Stimulated activated CD4-positive, alpha-beta T cell treated with anti-CD3 and anti-CD28 coated beads, Interleukin-4, amount 100 ng/mL, for 1 hour (primary cell): Measurements from ENCODE around the gene PANK2.
"Not testable (repeated sequence)": the region's sequence is repeated elsewhere in the genome, so short reads cannot be mapped to it uniquely, and the experiment has no call there.

Experiments used
- DNase-seq: peaks from one replicate; pipeline ENCODE4 v3.0.0-alpha.2; 2020

PANK2 gene

GRCh38 chr20:3888622-3889488, at the start of gene PANK2:
Gene PANK2, plus strand, starts transcription at chr20:3889387.
- peak; percentile 96 for DNase-seq

DNA sequence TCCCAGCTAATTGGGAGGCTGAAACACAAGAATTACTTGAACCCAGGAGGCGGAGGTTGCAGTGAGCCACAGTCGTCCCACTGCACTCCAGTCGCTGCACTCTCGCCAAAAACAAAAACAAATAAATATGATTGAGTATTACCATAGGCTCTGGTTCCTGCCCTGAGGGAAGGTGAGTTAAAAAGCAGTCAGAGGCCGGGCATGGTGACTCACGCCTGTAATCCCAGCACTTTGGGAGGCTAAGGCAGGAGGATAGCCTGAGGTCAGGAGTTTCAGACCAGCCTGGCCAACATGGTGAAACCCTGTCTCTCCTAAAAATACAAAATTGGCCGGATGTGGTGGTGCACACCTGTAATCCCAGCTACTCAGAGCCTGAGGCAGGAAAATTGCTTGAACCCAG, 49.0 kb upstream of the PANK2 start:
- DNase-seq, result not testable (repeated sequence)

- no peak for DNase-seq
These were observed 46.7 kb upstream of the PANK2 start for GRCh38 chr20:3842348-3842930.

GRCh38 chr20:3843490-3843889, 45.7 kb upstream of the PANK2 start:
- DNase-seq, result no peak

- not testable (repeated sequence) for DNase-seq
These were observed 45.1 kb upstream of the PANK2 start for GRCh38 chr20:3843990-3844619.

- DNase-seq, result no peak
These were observed 42.8 kb upstream of the PANK2 start for GRCh38 chr20:3846378-3846739.

- peak; percentile 89 for DNase-seq
These were observed 42.3 kb upstream of the PANK2 start, which contains the start of gene MAVS for GRCh38 chr20:3846740-3847428. Gene MAVS, plus strand, starts transcription at chr20:3846834. Its CDS starts 7,791 bp downstream, at chr20:3854625.

DNA sequence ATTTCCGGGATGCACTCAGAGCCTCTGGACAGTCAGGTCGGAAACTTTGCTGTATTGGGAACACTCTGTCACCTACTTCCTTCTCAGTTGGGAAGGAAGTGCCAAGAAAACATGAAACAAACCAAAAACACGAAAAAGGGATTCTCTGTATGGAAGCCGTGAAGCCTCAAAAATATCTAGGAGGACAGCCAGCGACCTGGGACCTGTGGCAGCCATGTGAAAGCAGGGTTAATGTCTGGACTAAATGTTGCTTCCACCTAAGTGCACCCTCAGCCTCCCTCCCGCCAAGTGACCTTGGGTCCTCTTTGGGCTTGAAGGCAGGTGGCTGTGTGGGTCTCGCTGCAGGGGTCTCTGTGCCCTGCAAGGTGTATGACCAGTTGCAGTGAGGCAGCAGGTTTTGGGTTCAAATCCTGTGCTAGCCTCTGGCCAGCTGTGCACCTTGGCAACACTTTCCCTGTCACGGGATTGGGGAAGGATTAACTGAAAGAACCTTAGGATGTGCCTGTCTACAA, 41.7 kb upstream of the PANK2 start:
- DNase-seq, result no peak

DNA sequence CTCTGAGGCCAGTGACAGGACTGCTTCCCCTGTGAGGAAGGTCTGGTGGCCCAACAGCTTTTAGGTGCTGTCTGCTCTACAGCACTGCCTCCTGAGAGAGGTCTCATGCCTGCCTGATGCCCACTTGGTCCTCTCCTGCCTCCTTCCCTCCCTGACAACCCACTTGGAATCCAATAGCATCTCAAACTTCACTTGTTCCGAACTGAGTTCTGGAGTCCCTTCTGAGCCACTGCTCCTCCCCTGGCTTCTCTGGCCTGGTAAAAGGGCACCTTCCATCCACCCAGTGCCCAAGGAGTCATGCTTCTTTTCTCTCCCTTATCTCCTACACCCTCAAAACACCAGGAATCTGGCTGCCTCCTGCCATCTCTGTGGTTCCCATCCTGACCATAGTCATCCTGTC, 40.6 kb upstream of the PANK2 start:
- no peak for DNase-seq

- DNase-seq, result no peak
These were observed 34.7 kb upstream of the PANK2 start for GRCh38 chr20:3854462-3854871.

GRCh38 chr20:3857405-3857804, 31.8 kb upstream of the PANK2 start:
- no peak for DNase-seq

- no peak for DNase-seq
These were observed 30.5 kb upstream of the PANK2 start for GRCh38 chr20:3858689-3859088.

DNA sequence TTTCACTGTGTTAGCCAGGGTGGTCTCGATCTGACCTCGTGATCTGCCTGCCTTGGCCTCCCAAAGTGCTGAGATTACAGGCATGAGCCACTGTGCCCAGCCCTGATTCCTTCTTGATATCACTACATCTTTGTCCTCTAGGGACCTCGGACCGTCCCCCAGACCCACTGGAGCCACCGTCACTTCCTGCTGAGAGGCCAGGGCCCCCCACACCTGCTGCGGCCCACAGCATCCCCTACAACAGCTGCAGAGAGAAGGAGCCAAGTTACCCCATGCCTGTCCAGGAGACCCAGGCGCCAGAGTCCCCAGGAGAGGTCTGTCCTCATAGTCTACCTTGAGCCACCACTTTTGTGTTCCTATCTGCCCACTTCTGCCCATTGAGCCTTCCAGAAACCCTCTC, 28.0 kb upstream of the PANK2 start:
- no peak for DNase-seq

- DNase-seq, result no peak
These were observed 26.9 kb upstream of the PANK2 start for GRCh38 chr20:3862333-3862732.

- no peak for DNase-seq
These were observed 25.9 kb upstream of the PANK2 start for GRCh38 chr20:3863317-3863716.

DNA sequence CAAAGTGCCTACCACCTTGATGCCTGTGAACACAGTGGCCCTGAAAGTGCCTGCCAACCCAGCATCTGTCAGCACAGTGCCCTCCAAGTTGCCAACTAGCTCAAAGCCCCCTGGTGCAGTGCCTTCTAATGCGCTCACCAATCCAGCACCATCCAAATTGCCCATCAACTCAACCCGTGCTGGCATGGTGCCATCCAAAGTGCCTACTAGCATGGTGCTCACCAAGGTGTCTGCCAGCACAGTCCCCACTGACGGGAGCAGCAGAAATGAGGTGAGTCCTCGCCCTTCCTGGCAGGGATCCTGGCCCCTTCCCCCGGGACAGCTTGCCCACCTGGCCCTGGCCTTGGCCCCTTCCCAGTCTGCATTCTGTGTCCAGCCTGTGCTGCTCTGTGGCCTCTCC, 24.7 kb upstream of the PANK2 start:
- no peak for DNase-seq

DNA sequence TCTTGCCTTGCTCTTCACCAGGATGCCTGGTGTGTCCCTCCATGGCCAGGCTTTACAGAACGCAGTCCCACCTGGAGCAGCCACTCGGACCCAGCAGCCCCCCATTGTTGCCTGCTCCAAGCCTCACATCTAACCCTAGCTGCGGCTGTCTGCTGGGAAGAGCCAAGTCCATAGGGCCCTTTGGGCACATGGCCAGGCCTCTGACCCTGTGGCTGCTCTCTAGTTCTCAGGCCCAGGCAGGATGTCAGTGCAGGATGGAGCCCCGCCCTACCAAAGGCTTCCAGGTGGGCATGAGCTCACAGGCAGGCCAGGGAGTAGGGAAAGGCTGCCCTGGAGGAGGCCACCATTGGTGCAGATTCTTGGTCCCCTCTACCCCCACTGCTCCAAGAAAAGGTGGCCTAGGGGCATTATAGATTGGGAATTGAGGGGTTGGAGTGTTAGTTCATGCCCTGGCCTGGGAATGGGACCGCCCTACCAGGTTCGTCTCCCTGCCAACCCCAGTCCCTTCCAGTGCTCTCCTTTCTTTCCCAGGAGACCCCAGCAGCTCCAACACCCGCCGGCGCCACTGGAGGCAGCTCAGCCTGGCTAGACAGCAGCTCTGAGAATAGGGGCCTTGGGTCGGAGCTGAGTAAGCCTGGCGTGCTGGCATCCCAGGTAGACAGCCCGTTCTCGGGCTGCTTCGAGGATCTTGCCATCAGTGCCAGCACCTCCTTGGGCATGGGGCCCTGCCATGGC, 23.9 kb upstream of the PANK2 start:
- no peak for DNase-seq

DNA sequence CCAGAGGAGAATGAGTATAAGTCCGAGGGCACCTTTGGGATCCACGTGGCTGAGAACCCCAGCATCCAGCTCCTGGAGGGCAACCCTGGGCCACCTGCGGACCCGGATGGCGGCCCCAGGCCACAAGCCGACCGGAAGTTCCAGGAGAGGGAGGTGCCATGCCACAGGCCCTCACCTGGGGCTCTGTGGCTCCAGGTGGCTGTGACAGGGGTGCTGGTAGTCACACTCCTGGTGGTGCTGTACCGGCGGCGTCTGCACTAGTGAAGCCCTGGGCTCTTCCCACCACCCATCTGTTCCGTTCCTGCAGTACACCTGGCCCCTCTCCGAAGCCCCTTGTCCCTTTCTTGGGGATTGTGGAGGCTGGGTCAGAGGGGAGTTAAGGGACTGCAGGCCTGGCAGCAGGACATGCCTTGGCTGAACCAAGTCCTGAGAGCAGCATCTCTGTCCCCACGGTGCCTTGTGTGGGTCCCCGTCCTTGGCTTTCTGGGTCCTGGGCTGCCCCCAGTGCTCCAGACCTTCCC, 23.2 kb upstream of the PANK2 start:
- DNase-seq, result no peak

DNA sequence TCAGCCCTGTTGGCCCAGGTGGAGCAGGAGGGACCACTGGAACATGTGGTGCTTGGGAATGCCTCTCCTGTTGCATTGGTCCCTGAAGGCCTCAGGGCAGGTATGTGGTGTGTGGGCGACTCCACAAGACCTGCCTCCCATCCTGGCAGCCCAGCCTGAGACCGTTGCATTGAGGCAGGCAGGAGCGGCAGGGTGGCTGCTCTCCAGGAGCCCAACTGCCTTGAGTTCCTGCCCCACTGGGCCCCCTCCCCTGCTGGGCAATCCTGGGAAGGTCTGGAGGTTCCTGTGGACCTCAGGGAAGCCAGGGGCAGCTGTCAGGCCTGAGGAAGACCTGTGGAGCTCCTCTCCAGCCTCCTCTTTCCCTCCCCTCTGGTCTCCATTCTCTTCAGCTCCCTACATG, 22.7 kb upstream of the PANK2 start:
- no peak for DNase-seq

GRCh38 chr20:3867802-3868201, 21.4 kb upstream of the PANK2 start:
- DNase-seq, result no peak

DNA sequence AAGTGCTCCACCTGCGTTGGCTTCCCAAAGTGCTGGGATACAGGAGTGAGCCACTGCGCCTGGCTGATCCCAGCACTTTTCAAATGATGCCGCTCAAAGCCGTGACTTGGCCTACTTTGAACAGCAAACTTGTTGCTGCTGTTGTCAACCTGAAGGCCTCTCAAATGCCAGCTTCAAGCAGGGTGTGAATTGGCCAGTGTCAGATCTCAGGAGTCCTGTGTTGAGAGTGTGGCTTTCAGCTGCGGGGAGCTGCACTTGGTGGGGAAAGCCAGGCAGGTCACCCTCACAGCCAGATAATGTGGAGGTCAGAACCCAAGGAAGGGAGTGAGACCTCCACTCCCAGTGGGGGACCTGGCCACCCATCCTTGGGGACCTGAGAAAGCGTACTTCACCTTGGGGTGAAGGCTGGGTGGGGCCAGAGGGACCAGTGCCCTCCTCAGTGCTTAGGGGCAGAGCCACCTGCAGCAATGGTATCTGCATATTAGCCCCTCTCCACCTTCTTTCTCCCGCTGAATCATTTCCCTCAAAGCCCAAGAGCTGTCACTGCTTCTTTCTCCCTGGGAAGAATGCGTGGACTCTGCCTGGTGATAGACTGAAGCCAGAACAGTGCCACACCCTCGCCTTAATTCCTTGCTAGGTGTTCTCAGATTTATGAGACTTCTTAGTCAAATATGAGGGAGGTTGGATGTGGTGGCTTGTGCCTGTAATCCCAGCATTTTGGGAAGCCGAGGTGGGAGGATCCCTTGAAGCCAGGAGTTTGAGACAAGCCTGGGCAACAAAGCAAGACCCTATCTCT, 19.1 kb upstream of the PANK2 start:
- DNase-seq, result no peak
